C4-2B (cell line): ENCODE measurements around the gene APPBP2.
"Not testable (repeated sequence)": the region's sequence is repeated elsewhere in the genome, so short reads cannot be mapped to it uniquely, and the experiment has no call there.

Experiments
- H3K27ac ChIP-seq: fragments of 450-650 bp; 2 replicates; pipeline ENCODE4 v1.5.1; 2017
- ZFX ChIP-seq: fragments of 450-650 bp; IDR thresholded peaks from 2 replicates; pipeline ENCODE4 v1.6.1; 2017
- TF ChIP-seq, protein P1 (sequence below): fragments of 450-650 bp; conservative IDR thresholded peaks from 2 replicates; pipeline ENCODE4 v1.5.1; 2017; ENCODE audit warnings: mild to moderate bottlenecking

Gene APPBP2

DNA sequence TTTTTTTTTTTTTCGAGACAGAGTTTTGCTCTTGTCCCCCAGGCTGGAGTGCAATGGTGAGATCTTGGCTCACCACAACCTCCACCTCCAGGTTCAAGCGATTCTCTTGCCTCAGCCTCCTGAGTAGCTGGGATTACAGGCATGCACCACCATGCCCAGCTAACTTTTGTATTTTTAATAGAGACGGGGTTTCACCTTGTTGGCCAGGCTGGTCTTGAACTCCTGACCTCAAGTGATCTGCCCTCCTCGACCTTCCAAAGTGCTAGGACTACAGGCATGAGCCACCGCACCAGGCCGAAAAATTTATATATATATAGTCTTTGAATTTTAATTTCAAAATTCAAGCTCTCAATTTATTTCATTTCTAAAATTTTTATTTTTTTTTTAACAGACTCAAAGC lies 97.6 kb downstream of the APPBP2 start:
- not testable (repeated sequence) for H3K27ac ChIP-seq

DNA sequence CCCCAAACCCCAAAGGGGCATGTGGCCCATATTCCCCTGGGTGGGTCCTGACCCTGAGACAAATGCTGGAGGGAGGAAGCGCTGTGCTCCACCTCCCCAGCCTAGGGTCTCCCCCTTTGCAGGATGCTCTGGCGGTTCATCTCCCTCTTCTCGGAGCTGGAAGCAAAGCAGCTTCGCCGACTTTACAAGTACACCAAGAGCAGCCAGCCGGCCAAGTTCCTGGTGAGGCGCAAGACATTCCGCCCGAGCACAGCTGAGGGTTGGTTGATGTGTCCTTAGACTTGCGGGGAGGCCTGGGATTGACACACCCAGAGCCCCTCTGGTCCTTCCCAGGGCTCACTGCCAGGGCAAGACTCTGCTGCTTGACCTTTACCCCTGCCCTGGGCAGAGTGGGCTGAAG lies 99.4 kb downstream of the APPBP2 start:
- no peak overlapping the region for H3K27ac ChIP-seq
- TF ChIP-seq, protein P1, sequence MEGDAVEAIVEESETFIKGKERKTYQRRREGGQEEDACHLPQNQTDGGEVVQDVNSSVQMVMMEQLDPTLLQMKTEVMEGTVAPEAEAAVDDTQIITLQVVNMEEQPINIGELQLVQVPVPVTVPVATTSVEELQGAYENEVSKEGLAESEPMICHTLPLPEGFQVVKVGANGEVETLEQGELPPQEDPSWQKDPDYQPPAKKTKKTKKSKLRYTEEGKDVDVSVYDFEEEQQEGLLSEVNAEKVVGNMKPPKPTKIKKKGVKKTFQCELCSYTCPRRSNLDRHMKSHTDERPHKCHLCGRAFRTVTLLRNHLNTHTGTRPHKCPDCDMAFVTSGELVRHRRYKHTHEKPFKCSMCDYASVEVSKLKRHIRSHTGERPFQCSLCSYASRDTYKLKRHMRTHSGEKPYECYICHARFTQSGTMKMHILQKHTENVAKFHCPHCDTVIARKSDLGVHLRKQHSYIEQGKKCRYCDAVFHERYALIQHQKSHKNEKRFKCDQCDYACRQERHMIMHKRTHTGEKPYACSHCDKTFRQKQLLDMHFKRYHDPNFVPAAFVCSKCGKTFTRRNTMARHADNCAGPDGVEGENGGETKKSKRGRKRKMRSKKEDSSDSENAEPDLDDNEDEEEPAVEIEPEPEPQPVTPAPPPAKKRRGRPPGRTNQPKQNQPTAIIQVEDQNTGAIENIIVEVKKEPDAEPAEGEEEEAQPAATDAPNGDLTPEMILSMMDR: no peak
- TF ChIP-seq ZFX: no peak

DNA sequence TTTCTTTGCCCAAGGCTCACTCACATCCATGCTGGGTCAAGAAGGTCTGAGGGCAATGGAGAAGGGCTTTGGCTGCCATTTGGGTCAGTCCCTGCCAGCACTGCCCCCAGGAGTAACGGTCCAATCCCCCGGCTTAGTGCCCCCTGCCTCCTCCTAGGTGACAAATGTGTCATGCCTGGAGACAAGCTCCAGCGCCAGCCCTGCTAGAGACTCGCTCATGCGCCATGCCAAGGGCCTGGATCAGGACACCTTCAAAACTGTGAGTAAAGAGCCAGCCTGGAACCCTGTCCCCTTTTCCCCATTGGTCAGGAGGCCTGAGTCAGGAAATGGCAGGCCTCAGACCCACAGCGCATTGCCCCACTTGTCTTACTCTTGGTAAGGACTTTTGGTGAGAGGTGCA lies 100.4 kb downstream of the APPBP2 start:
- H3K27ac ChIP-seq: no peak overlapping the region
- TF ChIP-seq, protein P1: no peak
- TF ChIP-seq ZFX: no peak

DNA sequence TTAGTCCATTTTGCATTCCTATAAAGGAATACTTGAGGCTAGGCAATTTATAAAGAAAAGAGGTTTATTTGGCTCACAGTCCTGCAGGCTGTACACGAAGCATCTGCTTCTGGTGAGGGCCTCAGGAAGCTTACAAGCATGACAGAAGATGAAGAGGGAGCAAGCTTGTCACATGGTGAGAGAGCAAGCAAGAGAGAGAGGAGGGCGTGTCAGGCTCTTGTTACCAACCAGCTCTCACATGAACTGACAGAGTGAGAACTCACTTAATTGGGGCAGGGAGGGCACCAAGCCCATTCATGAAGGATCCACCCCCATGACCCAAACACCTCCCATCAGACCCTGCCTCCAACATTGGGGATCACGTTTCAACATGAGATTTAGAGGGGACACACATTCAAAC lies 102.2 kb downstream of the APPBP2 start:
- TF ChIP-seq, protein P1: no peak
- no peak for TF ChIP-seq ZFX
- H3K27ac ChIP-seq: no peak overlapping the region

DNA sequence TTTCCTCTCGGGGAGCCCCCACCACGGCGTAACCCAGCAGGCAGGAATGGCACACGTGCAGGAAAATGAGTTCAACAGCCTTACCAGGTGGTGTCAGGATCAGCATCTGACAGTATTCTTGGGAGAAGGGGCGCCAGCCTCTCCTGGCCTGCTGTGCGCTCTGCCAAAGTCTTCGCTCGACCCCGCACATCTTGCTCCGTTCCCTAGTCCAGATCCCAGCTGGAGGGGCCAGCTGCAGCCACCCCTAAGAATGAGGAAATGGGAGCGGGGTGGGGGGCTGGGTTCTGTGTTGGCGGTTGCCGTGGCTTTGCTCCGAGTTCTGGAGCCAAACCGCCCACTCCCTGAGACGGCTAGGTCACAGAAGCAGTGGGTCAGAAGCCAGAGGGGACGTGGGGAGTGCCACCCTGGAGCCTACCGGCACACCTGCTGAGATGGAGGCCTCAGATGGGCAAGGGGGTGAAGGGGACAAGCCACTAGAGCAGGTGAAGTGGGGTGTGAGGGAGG lies 103.8 kb downstream of the APPBP2 start, which contains the start of gene CHCT1:
CHCT1 (plus strand) TSS at position 328 of the 504 bp plus-strand sequence; CDS start at position 432, 104 bp downstream.
- H3K27ac ChIP-seq: no peak within 1 kb of the TSS
- no peak for TF ChIP-seq ZFX
- TF ChIP-seq, protein P1: no peak

DNA sequence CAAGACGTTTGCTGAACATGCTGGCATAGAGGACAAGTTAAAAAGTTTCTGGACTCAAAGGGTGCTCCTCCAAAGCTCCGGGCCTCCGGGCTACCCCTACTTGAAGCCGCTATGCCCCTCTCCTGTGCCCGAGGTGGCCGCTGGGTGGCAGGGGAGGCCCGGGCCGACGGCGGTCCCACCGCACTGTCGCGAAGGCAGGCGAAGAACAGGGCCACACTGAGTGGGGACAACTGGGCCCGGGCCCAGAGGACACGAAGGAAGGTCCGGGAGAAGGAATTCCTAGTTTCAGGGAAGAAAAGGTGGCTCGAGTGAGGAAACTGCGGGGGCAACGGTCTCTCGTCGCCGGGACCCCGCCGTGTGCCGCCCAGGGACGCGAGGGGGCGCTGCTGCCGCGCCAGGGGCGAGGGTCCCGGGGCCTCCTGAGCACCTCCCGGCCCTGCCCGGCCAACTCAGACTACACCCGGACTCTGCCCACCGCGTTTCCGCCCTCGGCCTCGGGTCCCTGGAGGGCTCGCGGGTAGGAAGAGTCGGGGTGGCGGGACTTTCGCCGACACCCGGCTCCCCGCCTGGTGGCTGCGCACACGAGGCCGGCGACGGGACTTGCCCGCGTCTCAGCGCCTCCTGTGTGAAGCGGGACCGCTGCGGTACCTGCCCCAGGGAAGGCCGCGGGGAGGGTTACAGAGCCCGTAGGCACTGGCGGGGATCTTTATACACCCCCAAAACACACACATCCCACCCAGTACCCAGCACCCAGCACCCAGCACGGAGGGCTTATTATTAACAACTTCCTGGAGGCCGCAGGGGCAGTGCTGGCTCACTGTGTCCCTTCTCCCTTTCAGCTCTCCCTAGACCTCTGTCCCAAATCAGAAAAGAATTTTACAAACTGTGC lies 104.5 kb downstream of the APPBP2 start:
- H3K27ac ChIP-seq: no peak overlapping the region
- no peak for TF ChIP-seq ZFX
- TF ChIP-seq, protein P1: no peak; the same call in 1 of the 2 replicates

DNA sequence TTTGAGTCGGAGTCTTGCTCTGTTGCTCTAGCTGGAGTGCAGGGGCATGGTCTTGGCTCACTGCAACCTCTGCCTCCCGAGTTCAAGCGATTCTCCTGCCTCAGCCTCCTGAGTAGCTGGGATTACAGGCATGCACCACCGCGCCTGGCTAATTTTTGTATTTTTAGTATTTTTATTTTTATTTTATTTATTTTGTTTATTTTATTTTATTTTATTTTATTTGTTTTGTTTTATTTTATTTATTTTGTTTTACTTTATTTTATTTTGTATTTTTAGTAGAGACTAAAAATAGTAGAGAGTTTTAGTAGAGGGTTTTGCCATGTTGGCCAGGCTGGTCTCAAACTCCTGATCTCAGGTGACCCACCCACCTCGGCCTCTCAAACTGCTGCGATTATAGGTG lies 106.2 kb downstream of the APPBP2 start:
- not testable (repeated sequence) for H3K27ac ChIP-seq

DNA sequence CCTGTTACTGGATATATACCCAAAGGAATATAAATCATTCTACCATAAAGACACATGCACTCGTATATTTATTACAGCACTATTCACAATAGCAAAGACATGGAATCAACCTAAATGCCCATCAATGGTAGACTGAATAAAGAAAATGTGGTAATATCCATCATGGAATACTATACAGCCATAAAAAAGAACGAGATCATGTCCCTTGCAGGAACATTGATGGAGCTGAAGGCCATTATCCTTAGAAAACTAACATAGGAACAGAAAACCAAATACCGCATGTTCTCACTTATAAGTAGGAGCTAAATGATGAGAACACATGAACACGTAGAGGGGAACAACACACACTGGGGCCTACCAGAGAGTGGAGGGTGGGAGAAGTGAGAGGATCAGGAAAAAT lies 107.0 kb downstream of the APPBP2 start:
- not testable (repeated sequence) for H3K27ac ChIP-seq

DNA sequence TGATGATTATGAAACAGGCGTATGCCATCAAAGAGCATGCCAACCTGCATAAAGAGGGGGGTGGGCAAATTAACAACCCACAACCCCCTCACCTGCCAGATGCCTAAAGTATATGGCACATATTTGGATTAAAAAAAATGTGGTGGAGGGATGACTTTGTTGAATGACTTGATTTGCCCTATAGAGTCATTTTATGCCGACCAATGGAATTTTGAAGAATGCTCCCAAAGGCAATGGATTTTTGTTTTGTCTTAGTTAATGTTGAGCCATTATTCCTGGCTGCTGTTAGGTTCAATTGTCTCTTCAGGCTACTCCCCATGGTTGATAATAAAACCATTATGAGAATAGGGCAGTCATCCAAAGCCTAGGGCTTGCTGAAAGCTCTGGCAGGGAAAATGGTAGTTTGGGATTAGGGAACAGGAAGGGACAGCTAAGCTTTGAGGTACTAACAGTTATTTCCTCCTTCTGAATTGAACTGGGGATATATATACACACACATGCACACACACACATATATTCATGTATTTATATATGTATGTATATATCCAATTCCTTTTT lies 109.6 kb downstream of the APPBP2 start:
- H3K27ac ChIP-seq: no peak overlapping the region
- TF ChIP-seq, protein P1: no peak
- no peak for TF ChIP-seq ZFX
